IPS DF 6.9 (cell line): Measurements from ENCODE around the gene AFAP1.

Experiments used
- DNase-seq: peaks from one replicate; pipeline ENCODE4 v3.0.0-alpha.2; 2013; ENCODE audit warnings: low read depth, low spot score
- H3K27ac ChIP-seq: one replicate; pipeline ENCODE4 v1.5.1; 2013; ENCODE audit warnings: low read length, control low read depth
- H3K27me3 ChIP-seq: 2 replicates; pipeline ENCODE4 v1.6.1; 2013; ENCODE audit warnings: mild to moderate bottlenecking, low read length; ENCODE audit not compliant: control insufficient read depth, insufficient read depth
- H3K36me3 ChIP-seq: 2 replicates; pipeline ENCODE4 v1.6.1; 2013; ENCODE audit warnings: low read length; ENCODE audit not compliant: control insufficient read depth, insufficient read depth
- H3K4me1 ChIP-seq: 2 replicates; pipeline ENCODE4 v1.6.1; 2013; ENCODE audit warnings: low read length; ENCODE audit not compliant: control insufficient read depth, insufficient read depth
- H3K4me3 ChIP-seq: 2 replicates; pipeline ENCODE4 v1.5.1; 2013; ENCODE audit warnings: mild to moderate bottlenecking, low read length
- H3K9me3 ChIP-seq: 2 replicates; pipeline ENCODE4 v1.6.1; 2013; ENCODE audit warnings: low read length, inconsistent platforms; ENCODE audit not compliant: control insufficient read depth, insufficient read depth
- WGBS: extraction: QIAGEN DNeasy Blood & Tissue Kit; methylation state at CpG from one replicate; pipeline ENCODE4 v1.1.7; 2013; ENCODE audit warnings: mixed read lengths, missing lambda C conversion rate; ENCODE audit not compliant: insufficient read length, insufficient coverage; 5-methylcytosine and 5-hydroxymethylcytosine counted together

The AFAP1 gene

DNA sequence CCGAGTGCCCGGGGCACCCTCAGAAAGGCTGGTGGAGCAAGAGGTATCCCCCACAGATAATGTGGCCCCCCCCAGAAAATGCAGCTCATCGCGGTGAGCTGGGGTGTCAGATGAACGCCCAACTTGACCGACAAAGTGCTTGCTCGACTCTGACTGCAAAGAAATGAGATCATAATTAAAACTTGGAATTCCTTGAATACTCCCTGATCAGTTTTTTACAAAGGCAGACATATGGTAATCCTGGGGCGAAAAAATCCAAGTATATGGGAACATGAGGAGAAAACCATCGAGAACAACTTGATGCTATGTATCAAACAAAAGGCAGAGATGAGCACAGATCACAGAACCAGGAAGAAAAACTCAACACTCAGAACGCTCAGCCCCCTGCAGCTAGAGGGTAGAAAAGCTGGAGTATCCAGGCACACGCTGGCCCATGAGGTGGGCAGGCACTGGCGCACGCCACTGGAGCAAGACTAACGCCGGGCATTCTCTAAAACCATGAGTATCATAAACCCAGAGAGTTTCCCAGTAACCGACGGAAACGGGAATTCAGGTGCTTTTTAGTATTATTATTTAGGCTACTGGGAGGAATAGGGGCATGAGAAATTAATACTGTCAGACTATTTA lies 127.3 kb downstream of the AFAP1 start:
- DNase-seq, result no peak
- Histone ChIP-seq H3K27me3 (no peaks in the 10 kb centered on the region), H3K27ac (no peak overlapping the region)

GRCh38 chr4:7811536-7812191 lies 128.0 kb downstream of the AFAP1 start:
- no peak overlapping the region for H3K4me3 ChIP-seq
- no peak overlapping the region for H3K27ac ChIP-seq
- no CpG with 5 or more reads among the region's 25 CpGs for WGBS
- no peak for DNase-seq
- no peaks in the 10 kb centered on the region for H3K9me3 ChIP-seq
- no peaks in the 10 kb centered on the region for H3K27me3 ChIP-seq
- 0 out of 2 replicates have a peak, but pooled peaks cover 2% of the 10 kb centered on the region for H3K4me1 ChIP-seq
- no peaks in the 10 kb centered on the region for H3K36me3 ChIP-seq

More for the DNA sequence above, 127.3 kb downstream of the AFAP1 start:
- Histone ChIP-seq H3K36me3 (no peaks in the 10 kb centered on the region), H3K4me3 (no peak overlapping the region), H3K9me3 (no peaks in the 10 kb centered on the region), H3K4me1 (0 out of 2 replicates have a peak, but pooled peaks cover 2% of the 10 kb centered on the region)
- WGBS, result no CpG with 5 or more reads among the region's 18 CpGs

DNA sequence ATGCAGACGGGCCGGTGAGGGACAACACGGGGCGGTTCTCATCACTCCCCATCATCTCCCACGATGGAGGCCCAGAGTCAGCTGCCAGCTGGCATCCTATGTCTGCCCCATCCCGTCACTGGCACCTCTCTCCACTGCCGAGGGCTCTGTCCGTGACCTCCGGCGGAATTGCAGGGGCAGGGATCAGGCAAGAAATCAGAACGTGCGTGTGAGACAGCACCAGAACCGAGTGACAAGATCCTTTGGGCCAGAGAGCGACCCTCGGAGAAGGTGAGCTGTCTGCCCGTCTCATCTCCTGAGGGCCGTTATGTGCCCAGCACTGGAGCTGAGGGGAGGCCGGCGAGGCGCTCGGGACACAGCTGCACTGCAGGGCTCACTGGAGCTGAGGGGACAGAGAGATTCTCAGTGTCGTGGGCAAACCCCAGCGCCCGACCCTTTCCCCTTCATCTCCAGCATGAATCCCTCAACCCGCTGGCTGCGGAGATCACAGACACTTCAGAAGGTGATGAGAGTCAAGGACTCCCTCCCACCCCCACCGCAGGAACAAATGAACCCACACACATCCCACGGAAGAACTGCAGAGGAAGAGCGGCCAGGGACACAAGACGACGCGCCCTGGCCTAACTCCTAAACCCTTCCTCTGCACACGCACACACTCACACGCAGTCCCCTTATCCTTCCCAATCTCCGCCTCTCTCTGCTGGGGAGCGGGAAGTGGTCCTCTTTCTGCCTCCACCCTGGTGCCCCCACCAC lies 128.7 kb downstream of the AFAP1 start:
- Histone ChIP-seq H3K9me3 (no peaks in the 10 kb centered on the region), H3K4me1 (0 out of 2 replicates have a peak, but pooled peaks cover 4% of the 10 kb centered on the region), H3K4me3 (no peak overlapping the region), H3K27me3 (no peaks in the 10 kb centered on the region), H3K27ac (no peak overlapping the region), H3K36me3 (no peaks in the 10 kb centered on the region)
- WGBS, result no CpG with 5 or more reads among the region's 36 CpGs
- DNase-seq, result no peak

GRCh38 chr4:7808752-7809151 lies 130.9 kb downstream of the AFAP1 start:
- Histone ChIP-seq H3K27ac (no peak overlapping the region), H3K36me3 (no peaks in the 10 kb centered on the region), H3K27me3 (no peaks in the 10 kb centered on the region), H3K4me1 (peaks cover 5% of the 10 kb centered on the region; the same call in 1 of the 2 replicates), H3K9me3 (no peaks in the 10 kb centered on the region), H3K4me3 (no peak overlapping the region)
- WGBS, result no CpG with 5 or more reads among the region's 6 CpGs
- DNase-seq, result no peak

- Histone ChIP-seq H3K4me1 (peaks cover 5% of the 10 kb centered on the region; the same call in 1 of the 2 replicates), H3K27ac (no peak overlapping the region), H3K36me3 (no peaks in the 10 kb centered on the region), H3K4me3 (no peak overlapping the region), H3K9me3 (no peaks in the 10 kb centered on the region), H3K27me3 (no peaks in the 10 kb centered on the region)
- no peak for DNase-seq
- WGBS, result no CpG with 5 or more reads among the region's 8 CpGs
These were observed 131.5 kb downstream of the AFAP1 start for GRCh38 chr4:7808181-7808580.

DNA sequence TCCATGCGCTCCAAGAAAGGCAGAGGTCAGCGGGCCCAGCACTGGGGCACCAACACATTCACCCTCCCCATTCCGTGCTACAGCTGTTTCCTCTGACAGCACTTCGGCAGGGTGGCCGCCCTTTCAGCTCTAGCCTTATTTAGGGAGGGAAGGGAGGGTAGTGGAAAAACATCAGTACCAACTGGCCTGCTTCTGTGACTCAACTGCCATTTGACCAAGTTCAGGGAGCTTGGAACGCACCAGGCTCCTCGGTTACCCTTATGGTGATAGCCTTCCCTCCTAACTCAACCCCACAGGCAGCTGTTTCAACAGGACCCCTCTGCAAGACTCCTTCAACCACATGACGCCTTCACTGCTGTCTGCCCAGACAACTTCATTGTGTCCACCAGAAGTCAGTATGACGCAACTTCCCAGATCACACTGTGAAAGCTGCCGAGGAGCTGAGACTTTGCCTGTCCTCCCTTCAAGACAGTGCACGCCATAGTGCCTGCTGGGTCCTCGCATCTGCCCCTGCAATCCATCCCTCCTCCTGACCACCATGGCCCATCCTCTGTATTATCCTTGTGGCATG lies 132.2 kb downstream of the AFAP1 start:
- Histone ChIP-seq H3K36me3 (no peaks in the 10 kb centered on the region), H3K27me3 (no peaks in the 10 kb centered on the region), H3K9me3 (no peaks in the 10 kb centered on the region), H3K4me1 (peaks cover 5% of the 10 kb centered on the region; the same call in 1 of the 2 replicates), H3K27ac (no peak overlapping the region), H3K4me3 (no peak overlapping the region)
- WGBS, result no CpG with 5 or more reads among the region's 12 CpGs
- no peak for DNase-seq

DNA sequence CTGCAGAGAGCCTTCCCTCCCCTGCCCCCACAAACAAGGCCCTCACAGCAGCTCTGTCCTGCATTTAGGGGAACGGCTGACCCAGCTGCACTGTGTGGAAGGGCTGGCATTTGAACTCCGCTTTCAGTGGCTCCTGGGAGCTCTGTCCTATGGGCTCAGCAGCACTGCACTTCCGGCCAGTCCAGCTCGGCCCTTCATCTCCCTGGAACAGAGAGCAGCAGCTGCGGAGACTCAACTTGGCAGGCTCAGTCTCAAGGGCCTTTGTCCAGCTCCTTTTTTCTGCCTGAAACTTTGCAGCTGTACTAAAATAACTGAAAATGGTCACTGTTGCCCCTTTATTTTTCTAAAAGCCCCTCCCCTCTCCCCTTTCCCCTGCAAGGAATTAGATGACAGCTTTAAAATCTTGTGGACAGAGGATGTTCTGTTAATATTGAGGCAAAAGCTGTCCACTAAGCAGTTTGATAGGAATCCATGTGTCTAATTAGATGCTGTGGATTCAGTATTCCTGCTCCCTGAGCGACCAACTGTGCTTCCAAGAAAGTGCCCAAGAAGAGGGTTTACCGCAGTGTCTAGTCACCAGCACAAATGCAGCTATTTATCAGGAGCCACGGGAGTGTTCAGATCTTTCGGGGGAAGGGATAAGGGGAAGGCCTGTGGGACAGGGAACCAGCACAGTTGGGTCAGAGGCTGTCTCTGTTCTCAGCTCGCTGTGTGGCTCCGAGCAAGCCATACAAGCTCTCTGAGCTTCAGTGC lies 133.1 kb downstream of the AFAP1 start:
- Histone ChIP-seq H3K4me3 (no peak overlapping the region), H3K36me3 (no peaks in the 10 kb centered on the region), H3K4me1 (peaks cover 5% of the 10 kb centered on the region; the same call in 1 of the 2 replicates), H3K27ac (no peak overlapping the region), H3K27me3 (no peaks in the 10 kb centered on the region), H3K9me3 (no peaks in the 10 kb centered on the region)
- no CpG with 5 or more reads among the region's 11 CpGs for WGBS
- DNase-seq, result no peak

GRCh38 chr4:7805533-7806337 lies 133.9 kb downstream of the AFAP1 start:
- Histone ChIP-seq H3K4me1 (peaks cover 5% of the 10 kb centered on the region; the same call in 1 of the 2 replicates), H3K27me3 (no peaks in the 10 kb centered on the region), H3K9me3 (no peaks in the 10 kb centered on the region), H3K27ac (no peak overlapping the region), H3K4me3 (no peak overlapping the region), H3K36me3 (no peaks in the 10 kb centered on the region)
- WGBS, result no CpG with 5 or more reads among the region's 21 CpGs
- DNase-seq, result no peak

- Histone ChIP-seq H3K27me3 (no peaks in the 10 kb centered on the region), H3K27ac (no peak overlapping the region), H3K36me3 (no peaks in the 10 kb centered on the region), H3K4me3 (no peak overlapping the region), H3K9me3 (no peaks in the 10 kb centered on the region), H3K4me1 (peaks cover 5% of the 10 kb centered on the region; the same call in 1 of the 2 replicates)
- WGBS, result no CpG with 5 or more reads among the region's 15 CpGs
- DNase-seq, result no peak
These were observed 134.8 kb downstream of the AFAP1 start for GRCh38 chr4:7804756-7805385.
